ENCODE data around the gene SLC27A5.
"Not testable (repeated sequence)": the region's sequence is repeated elsewhere in the genome, so short reads cannot be mapped to it uniquely, and the experiment has no call there.

The SLC27A5 gene

GRCh38 chr19:58550362-58551122 lies 38.8 kb upstream of the SLC27A5 start:
- DNase-seq, result no peak

DNA sequence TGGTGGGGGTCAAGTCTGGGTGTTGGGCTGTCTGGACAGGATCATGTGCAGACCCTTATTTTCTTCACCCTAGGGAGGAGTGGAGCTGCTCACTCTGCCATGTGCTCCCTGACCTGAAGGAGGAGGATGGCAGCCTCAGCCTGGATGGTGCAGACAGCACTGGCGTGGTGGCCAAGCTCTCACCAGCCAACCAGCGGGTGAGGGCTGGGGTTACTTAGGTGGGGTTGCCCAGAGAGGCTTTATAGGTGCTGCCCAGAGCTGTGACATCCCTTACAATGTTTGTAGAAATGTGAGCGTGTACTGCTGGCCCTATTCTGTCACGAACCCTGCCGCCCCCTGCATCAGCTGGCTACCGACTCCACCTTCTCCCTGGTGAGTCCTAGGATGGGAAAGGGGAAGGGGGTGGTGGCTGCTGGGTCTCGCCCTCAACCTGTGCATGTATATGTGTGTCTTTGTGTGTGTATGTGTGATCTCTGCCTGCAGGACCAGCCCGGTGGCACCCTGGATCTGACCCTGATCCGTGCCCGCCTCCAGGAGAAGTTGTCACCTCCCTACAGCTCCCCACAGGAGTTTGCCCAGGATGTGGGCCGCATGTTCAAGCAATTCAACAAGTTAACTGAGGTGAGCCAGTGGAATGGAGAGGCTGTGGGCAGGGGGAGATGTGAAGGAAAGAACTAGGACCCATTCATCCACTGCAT lies 38.0 kb upstream of the SLC27A5 start:
- no peak for DNase-seq

GRCh38 chr19:58548859-58549663 lies 37.3 kb upstream of the SLC27A5 start:
- DNase-seq, result no peak

DNA sequence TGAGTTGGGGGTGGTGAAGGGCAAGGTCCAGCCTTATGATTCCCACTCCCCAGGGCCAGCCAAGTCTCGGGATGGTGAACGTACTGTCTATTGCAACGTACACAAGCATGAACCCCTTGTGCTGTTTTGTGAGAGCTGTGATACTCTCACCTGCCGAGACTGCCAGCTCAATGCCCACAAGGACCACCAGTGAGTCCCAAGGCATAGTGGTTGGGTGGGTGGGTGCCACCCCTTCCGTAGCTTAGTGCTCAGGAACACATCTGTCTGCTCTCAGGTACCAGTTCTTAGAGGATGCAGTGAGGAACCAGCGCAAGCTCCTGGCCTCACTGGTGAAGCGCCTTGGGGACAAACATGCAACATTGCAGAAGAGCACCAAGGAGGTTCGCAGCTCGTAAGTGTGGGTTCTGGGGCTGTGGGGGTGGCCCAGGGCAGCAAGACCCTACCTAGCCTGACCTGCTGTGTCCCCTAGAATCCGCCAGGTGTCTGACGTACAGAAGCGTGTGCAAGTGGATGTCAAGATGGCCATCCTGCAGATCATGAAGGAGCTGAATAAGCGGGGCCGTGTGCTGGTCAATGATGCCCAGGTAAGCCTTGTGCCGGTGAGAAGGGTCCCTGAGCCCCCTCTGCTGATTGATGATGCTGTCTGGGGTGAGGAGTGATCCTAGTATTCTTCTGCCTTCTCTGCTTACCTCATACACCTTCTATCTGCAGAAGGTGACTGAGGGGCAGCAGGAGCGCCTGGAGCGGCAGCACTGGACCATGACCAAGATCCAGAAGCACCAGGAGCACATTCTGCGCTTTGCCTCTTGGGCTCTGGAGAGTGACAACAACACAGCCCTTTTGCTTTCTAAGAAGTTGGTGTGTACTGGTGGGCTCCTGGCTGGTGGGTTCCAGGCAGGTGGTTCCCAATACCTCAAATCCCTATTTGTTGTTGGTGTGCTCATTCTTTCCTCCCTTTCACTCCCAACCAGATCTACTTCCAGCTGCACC lies 35.8 kb upstream of the SLC27A5 start:
- DNase-seq, result no peak

DNA sequence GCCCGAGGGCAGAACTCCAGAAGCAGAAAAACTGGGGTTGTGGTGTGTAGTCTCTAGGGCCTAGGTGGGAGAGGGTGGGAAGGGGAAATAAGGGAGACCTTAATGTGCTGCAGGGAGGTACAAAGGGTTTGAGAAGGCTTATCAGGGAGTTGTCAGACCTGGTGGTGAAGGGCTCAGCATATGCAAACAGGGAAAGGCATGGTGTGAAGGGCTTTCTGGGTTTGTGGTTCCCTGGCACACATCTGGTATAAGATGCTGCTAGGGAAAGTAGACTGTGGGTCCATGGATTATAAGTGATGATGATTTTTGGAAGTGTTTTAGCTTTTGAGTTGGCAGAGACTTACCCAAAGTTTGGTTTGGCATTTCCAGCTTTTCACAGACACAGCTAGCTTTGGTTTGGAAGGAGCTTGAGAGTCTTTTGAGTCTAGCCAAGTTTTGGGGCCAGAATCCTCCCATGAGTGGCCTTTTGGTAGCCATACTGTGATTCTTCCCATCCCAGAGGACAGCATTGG lies 34.3 kb upstream of the SLC27A5 start:
- no peak for DNase-seq

DNA sequence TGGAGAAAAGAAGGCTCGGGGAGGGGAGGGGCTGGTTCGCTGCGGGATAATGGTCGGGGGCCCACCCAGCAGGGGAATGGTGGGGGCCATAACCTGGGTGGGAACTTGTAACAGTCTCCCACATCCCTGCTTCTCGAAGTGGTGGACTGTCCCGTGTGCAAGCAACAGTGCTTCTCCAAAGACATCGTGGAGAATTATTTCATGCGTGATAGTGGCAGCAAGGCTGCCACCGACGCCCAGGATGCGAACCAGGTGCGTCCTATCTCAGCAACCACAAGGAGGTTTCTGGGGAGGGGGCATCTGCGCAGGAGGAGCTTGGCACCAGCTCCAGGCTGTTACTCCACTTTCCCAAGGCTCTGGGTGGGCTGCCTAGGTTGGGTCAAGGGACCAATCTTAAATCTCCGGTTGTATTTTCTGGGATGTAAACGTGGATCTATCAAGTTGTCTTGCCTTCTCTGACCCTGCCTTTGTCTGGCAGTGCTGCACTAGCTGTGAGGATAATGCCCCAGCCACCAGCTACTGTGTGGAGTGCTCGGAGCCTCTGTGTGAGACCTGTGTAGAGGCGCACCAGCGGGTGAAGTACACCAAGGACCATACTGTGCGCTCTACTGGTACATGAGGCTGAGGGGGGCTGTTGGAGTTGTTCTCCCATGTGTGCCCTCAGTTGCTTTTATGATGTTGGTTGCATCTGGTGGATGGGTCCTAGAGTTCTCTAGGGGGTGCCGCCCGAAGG lies 33.7 kb upstream of the SLC27A5 start:
- no peak for DNase-seq

GRCh38 chr19:58544591-58545285 lies 32.9 kb upstream of the SLC27A5 start:
- DNase-seq, result peak; percentile 23

DNA sequence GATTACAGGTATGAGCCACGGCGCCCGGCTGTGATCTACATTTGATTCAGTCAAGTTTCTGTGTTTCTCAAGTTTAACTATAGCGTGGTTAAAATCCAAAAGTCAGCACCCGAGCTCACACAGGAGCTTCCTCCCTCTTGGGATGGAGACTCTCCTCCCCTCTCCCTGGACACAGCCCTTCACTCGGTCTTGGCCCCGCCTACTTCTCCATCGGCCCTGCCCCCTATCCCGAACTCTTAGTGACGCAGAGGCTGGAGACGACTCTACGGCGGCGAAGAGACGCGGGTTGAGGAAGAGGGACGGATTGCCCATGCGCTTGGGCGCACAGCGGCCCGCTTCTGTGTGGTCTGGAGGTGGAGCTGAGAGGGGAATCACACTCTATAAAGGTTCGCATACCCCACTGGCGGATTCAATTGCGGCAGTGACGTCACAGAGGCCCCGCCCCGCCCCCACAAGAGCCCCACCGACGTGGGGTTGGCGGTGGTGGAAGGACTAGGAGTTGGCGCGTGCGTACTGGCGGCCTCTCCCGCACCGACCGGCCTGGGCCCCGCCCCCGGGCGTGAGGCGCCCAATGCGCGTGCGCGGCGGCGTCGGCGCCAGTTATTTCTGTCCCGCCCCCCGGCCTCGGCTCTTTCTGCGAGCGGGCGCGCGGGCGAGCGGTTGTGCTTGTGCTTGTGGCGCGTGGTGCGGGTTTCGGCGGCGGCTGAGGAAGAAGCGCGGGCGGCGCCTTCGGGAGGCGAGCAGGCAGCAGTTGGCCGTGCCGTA lies 32.2 kb upstream of the SLC27A5 start, which contains the start of gene TRIM28:
TSS of gene TRIM28 (plus strand) at position 239 of the 765 bp plus-strand sequence. CDS start 694 bp downstream, outside the sequence.
- peak; percentile 100 for DNase-seq

DNA sequence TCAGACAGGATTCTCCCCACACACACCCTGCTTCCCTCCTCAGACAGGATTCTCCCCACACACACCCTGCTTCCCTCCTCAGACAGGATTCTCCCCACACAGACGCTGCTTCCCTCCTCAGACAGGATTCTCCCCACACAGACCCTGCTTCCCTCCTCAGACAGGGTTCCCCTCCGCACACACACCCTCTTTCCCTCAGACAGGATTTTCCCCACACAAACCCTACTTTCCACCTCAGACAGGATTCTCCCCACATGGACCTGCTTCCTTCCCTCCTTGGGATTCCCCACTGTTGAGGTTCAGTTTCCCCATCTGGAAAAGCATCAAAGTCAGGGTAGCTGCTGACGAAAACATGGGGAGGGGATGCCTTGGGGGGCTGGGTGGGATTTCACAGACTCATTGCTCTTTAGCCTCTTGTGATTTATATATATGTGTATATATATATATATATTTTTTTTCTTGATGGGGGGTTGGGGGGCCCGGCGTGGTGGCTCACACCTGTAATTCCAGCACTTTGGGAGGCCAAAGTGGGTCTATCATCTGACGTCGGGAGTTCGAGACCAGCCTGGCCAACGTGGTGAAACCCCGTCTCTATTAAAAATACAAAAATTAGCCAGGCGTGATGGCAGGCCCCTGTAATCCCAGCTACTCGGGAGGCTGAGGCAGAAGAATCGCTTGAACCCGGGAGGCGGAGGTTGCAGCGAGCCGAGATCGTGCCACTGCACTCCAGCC lies 31.0 kb upstream of the SLC27A5 start:
- not testable (repeated sequence) for DNase-seq

DNA sequence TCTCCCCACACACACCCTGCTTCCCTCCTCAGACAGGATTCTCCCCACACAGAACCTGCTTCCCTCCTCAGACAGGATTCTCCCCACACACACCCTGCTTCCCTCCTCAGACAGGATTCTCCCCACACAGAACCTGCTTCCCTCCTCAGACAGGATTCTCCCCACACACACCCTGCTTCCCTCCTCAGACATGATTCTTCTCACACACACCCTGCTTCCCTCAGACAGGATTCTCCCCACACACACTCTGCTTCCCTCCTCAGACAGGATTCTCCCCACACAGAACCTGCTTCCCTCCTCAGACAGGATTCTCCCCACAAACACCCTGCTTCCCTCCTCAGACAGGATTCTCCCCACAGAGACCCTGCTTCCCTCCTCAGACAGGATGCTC lies 27.4 kb upstream of the SLC27A5 start:
- not testable (repeated sequence) for DNase-seq

GRCh38 chr19:58538257-58539168 lies 26.7 kb upstream of the SLC27A5 start:
- DNase-seq, result no peak

GRCh38 chr19:58536852-58537798 lies 25.3 kb upstream of the SLC27A5 start:
- no peak for DNase-seq

DNA sequence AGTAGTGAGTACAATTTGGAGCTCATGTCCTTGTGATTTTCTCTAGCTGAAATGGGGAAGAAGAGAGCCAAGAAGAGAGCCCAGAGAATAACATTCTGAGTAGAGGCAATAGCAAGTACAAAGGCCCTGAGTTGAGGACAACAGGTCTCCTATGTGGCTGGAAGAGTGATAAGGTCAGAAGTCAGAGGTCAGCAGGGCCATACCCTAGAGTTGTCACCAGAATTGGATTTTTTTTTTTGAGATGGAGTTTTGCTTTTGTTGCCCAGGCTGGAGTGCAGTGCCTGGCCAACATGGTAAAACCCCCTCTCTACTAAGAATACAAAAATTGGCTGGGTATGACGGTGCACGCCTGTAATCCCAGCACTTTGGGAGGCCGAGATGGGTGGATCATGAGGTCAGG lies 24.1 kb upstream of the SLC27A5 start:
- DNase-seq, result no peak

DNA sequence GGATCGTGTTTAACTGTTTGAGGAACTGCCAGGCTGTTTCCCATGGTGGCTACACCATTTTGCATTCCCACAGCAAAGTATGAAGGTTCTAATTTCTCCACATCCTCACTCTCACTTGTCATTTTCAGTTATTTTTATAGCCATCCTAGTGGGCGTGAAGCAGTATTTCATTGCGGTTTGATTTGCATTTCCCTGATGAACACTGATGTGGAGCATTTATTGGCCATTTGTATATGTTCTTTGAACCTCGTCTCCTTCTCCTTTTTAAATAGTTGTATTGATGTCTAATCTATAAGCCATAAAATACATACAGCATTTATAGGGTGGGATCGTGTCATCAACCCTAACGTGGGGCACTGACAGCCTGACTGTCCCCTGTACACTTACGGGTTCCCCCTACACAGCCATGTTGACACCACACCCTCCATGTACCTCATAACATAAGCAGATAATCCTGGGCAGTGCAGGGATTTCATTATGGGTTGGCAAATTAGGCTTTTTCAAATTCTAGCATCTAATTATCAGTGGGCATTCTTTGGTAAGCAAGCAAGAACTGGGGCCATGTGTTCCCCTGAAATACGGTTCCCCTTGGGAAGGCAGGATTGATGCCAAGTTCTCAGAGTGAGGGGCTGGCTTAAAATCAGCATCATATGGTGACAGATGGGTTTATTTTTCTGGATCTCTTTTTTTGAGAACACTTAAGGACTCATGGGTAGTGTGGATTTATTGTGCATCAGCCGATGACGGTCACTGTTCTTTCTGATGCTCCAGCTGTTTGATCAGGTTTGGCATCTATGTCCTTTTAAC lies 19.4 kb upstream of the SLC27A5 start:
- DNase-seq, result no peak

DNA sequence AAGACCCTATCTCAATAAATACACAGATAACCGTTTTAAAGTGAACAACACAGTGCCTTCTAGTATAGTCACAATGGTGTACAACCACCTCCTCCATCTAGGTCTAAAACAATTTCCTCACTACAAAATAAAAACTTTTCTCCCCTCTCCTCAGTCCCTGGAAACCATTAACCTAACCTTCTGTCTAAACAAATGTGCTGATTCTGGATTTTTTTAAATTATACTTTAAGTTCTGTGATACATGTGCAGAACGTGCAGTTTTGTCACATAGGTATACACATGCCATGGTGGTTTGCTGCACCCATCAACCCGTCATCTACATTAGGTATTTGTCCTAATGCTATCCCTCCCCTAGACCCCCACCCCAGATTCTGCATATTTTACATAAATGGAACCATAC lies 17.6 kb upstream of the SLC27A5 start:
- DNase-seq, result no peak

GRCh38 chr19:58522709-58523108 lies 10.9 kb upstream of the SLC27A5 start:
- no peak for DNase-seq
